NCI-H2171 (cell line): Measurements from ENCODE around the gene NR0B2.
"Not testable (repeated sequence)": the region's sequence is repeated elsewhere in the genome, so short reads cannot be mapped to it uniquely, and the experiment has no call there.

Source experiments
- DNase-seq: peaks from one replicate; lab custom pipeline; 2025; lab: John Stamatoyannopoulos, UW

NR0B2 gene, protein sequence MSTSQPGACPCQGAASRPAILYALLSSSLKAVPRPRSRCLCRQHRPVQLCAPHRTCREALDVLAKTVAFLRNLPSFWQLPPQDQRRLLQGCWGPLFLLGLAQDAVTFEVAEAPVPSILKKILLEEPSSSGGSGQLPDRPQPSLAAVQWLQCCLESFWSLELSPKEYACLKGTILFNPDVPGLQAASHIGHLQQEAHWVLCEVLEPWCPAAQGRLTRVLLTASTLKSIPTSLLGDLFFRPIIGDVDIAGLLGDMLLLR

DNA sequence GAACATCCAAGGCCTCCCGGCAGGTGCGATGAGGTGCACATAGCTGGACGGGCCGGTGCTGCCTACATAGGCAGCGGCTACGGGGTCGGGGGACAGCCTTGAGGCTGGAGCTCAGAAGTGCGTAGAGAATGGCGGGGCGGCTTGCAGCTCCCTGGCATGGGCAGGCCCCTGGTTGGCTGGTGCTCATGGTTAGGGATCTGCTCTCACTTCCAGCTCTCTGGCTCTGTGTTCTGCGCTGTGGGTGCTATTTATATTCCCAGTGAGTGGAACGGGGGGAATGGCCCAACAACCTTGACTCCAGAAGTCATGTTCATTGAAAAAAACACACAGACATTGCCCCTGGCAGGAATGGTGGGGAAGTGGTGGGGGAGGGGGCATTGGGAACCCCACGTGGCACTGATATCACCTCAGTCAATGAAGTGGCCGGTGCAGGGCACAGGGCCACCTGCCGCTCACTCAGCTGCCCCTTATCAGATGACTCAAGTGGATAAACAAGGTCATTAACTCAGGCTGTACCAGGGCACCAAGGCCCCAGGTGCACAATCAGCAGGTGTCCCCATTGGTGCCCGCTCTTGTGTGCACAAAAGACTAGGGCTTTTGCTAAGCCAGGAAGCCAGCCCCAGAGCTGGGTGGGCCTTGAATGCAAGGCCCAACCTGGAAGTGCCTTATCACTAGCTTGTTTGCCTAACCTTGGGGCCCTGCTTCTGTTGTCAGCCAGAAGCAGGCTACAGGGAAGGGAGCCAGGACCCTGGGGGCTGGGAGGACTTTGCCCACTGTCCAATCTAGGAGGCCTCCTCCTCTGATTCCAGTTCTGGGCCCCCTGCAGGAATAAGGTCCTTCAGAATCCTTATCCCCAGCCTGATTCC lies at the start of gene NR0B2:
Gene NR0B2, minus strand, starts transcription at position 222 of the 866 bp plus-strand sequence. Its CDS starts 35 bp downstream, at position 187.
- DNase-seq: peak; percentile 47

DNA sequence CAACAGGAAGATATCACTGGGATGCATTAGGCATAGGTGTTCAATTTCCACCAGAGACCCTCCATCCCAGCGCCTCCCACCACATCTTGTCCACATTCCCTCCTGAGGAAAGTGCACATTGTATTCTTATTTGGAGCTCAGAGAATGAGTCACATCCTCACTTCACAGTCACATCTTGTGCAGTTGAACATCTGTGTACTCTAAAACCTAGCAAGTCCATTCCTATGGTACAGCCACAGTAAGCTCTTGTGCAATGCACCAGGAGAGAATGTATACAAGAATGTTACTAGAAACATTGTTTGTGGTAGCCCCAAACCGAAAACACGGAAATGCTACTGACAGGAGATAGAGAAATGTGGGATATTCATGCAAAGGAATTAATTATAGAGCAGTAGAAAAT lies 48.1 kb upstream of the NR0B2 start:
- DNase-seq: no peak

GRCh38 chr1:26960625-26960966 lies 46.8 kb upstream of the NR0B2 start:
- no peak for DNase-seq

DNA sequence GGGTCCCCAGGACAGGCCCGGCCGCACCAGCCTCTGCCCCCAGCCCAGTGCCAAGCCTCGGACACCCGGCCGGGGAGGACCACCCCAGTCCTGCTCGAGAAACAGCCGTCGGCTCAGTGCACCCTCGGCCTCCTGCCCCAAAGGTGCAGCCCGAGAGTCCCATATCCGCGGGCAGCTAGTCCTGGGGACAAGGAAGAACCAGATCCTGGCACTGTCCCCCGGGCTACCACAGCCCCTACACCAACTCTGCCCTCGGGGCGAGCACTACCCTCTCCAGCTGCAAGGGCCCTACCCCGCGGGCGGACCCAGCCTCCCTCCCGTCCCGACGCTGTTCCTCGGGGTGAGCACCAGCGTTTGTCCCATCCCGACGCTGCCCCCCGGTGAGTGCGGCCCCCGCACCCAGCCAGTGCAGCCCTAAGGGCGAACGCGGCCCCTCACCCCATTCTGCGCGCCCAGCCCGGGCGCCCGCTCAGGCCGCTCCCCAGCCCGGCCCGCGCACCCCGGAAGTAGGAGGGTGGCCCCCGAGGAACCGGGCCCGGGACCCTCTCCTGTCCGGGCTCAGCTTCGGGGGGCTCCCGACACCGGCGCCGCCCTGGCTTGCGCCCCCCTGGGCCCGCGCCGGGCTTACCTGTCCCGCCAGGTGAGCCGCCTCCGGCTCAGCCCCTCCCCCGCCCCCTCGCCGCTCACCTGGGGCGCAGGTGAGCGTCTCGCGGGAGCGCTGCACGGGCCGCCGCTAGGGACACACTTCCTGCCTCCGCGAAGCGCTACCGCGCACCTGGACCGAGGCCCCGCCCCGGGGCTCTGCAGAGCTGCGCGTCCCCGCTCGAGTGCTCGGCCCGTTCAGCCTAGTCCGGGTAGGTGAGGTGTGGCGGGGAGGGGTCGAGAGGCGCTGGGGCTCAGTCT lies 46.2 kb upstream of the NR0B2 start, which contains the start of gene KDF1:
Gene KDF1, minus strand, starts transcription at position 747 of the 903 bp plus-strand sequence. CDS start 8,088 bp downstream, outside the sequence.
- DNase-seq: peak; percentile 76

DNA sequence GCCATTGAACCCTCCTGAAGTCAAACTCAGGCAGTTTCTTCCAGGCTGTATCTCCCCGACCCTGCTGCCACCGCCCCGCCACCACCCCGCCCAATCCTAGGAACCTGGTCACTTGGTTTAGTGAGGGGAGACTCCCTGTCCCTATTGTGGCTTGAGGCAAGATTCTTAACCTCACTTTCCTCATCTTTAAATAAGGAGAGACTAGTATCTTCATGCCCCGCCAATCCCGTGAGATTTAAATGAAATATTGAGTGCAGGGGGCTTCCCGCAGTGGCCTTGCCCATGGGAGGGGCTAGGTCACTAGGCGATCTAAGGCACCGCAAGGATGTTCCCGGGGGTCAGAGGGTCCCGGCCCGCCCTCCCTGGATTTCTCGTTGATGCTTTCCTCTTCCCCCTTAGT lies 45.5 kb upstream of the NR0B2 start:
- no peak for DNase-seq

DNA sequence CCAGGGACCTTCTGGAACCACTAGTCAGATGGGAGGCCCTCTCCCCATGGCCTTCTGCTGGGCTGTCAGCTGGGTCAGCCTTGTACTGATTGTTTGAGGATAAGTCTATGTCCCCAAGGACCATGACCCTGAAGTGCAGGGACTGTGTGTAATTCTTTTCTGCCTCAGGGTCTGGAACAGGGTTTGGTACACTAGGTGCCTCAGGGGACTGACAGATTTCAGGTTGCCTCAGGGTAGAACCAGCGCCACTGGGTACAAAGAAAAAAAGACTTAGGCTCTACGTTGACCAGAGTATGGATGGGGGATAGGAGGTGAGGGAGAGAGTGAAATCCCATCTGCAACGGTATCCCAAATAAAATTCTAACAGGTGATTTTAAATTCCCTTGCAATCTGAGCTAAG lies 43.5 kb upstream of the NR0B2 start:
- DNase-seq: no peak

GRCh38 chr1:26956321-26956720 lies 42.5 kb upstream of the NR0B2 start:
- DNase-seq: no peak

DNA sequence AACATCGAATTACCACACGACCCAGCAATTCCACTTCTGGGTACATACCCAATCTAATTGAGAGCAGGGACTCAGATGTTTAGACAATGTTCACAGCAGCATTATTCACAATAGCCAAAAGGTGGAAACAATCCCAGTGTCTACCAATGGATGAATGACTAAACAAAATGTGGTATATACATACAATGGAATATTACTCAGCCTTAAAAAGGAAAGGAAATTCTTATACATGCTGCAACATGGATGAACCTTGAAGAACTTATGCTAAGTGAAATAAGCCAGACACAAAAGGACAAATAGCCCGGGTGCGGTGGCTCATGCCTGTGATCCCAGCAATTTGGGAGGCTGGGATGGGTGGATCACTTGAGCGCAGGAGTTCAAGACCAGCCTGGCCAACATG lies 39.6 kb upstream of the NR0B2 start:
- no peak for DNase-seq

DNA sequence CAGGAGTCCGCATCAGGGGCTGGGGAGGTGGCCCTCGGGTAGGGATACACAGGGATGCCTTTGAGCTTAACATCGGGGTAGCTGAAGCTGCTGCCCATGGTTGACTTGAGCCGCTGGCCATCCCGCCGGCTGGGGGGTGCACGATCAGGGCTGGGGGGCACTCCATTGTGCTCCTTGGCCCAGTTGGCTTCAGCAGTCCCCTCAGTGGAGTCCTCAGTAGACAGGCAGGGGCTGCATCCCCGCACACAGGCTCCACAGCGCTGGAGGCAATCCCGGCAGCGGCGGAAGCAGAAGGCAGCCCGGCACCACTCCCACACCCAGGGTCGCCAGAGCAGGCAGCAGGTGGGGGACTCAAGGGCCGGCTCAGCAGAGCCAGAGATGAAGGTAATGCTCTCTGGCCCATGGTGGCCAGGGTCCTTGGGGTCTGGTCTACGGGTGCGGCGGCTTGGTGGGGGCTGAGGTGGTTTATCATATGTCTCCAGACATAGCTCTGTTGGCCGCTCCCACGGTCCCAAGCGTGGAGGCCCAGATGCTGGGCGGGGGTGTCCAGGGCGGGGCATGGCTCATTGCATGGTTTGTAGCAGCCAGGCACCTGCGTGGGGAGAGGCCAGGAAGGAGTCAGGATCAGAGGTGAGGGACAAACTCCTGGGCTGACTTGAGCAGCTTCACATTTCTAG lies 38.2 kb upstream of the NR0B2 start:
- no peak for DNase-seq

- DNase-seq: no peak
Measured at GRCh38 chr1:26951216-26951615, 37.4 kb upstream of the NR0B2 start.

DNA sequence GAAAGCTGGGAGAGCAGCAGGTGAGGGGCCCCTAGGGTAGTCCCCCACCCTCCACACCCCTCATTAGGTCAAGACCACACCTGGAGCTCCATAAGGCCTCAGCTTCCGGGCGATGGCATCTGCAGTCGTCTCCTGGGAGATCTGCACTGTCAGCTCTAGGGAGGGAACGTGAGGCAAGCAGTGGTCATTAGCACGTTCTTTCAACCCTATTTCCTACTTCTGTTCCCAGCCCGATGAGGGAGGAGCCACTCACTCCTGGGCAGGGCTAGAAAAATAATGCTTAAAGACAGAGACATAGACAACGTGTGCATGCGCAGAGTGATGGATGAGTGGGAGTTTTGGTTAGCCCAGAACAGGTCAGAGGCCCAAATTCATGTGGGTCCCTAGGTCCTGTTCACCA lies 36.8 kb upstream of the NR0B2 start:
- no peak for DNase-seq

GRCh38 chr1:26949926-26950319 lies 36.1 kb upstream of the NR0B2 start:
- DNase-seq: no peak

- no peak for DNase-seq
Measured at GRCh38 chr1:26949266-26949925, 35.6 kb upstream of the NR0B2 start.

- not testable (repeated sequence) for DNase-seq
Measured at GRCh38 chr1:26948725-26949057, 34.9 kb upstream of the NR0B2 start.

DNA sequence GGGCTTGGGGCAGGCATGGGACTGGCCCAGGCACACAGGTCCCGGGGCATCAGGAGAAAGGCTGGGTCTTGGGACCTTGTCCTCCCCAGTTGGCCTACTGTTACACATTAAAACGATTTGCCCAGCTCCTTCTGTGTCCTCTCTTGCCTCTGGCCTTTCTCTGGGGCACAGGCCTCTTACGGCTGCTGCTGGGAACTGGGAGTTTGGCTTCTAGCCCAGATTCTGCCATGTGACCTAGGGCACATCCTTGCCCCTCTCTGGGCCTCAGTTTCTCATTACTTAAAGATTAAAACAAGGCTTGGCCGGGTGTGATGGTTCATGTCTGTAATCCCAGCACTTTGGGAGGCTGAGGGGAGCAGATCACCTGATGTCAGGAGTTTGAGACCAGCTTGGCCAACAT lies 32.5 kb upstream of the NR0B2 start:
- DNase-seq: no peak

DNA sequence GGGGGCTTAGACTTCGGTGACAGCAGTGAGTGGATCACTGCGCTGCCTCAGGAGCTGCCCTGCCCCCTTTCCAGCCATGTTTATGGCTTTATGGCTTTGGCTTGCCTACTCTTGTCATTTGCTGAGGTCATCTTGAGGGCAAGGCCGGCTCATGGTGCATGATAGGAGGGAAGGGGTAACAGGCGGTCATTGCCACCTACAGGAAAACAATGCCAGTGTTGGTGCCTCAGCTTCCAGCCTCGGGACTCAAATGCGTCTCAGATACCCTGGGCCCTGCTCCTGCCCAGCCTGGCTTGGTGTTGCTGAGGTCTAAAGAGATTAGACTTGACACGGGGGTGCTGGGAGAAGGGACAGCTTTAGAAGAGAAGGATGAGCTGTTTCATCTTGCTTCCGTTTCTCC lies 32.0 kb upstream of the NR0B2 start:
- no peak for DNase-seq

- no peak for DNase-seq
Measured at GRCh38 chr1:26945138-26945537, 31.4 kb upstream of the NR0B2 start.

DNA sequence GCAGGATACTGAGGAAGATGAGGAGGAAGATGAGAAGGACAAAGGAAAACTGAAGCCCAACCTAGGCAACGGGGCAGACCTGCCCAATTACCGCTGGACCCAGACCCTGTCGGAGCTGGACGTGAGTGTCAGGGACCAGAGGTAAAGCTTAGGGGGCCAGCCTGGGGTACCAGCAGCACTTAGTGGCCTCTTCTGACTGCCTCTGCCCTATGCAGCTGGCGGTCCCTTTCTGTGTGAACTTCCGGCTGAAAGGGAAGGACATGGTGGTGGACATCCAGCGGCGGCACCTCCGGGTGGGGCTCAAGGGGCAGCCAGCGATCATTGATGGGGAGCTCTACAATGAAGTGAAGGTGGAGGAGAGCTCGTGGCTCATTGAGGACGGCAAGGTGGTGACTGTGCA lies 28.9 kb upstream of the NR0B2 start:
- DNase-seq: no peak

- no peak for DNase-seq
Measured at GRCh38 chr1:26941311-26941710, 27.5 kb upstream of the NR0B2 start.

- DNase-seq: no peak
Measured at GRCh38 chr1:26938659-26939025, 24.9 kb upstream of the NR0B2 start.

GRCh38 chr1:26938004-26938658 lies 24.4 kb upstream of the NR0B2 start:
- no peak for DNase-seq
